Measurements from ENCODE around the gene ADAMTS12.

The ADAMTS12 gene

GRCh38 chr5:33563530-33563929 lies 328.3 kb downstream of the ADAMTS12 start:
- no peak for TF ChIP-seq CTCF (IDR thresholded peaks at IDR 0.05; ENCODE audit: poor library complexity, severe bottlenecking)
- Histone ChIP-seq H3K27ac (ENCODE audit: poor library complexity, severe bottlenecking) (no peak overlapping the region), H3K9me3 (ENCODE audit: severe bottlenecking) (peaks cover 2% of the 10 kb centered on the region), H3K4me1 (ENCODE audit: insufficient read depth, poor library complexity, severe bottlenecking) (no peaks in the 10 kb centered on the region), H3K4me3 (ENCODE audit: severe bottlenecking) (no peak overlapping the region), H3K27me3 (ENCODE audit: insufficient read depth, poor library complexity, severe bottlenecking) (no peaks in the 10 kb centered on the region), H3K36me3 (ENCODE audit: low read depth) (no peaks in the 10 kb centered on the region)
- DNase-seq (ENCODE audit: low spot score) (no peak), ATAC-seq (ENCODE audit: low read depth) (no peak)

GRCh38 chr5:33558489-33558888 lies 333.3 kb downstream of the ADAMTS12 start:
- DNase-seq (ENCODE audit: low spot score) (no peak), ATAC-seq (ENCODE audit: low read depth) (no peak)
- Histone ChIP-seq H3K4me3 (ENCODE audit: severe bottlenecking) (no peak overlapping the region), H3K27ac (ENCODE audit: poor library complexity, severe bottlenecking) (no peak overlapping the region), H3K9me3 (ENCODE audit: severe bottlenecking) (peaks cover 2% of the 10 kb centered on the region), H3K27me3 (ENCODE audit: insufficient read depth, poor library complexity, severe bottlenecking) (no peaks in the 10 kb centered on the region), H3K4me1 (ENCODE audit: insufficient read depth, poor library complexity, severe bottlenecking) (no peaks in the 10 kb centered on the region), H3K36me3 (ENCODE audit: low read depth) (no peaks in the 10 kb centered on the region)
- no peak for TF ChIP-seq CTCF (IDR thresholded peaks at IDR 0.05; ENCODE audit: poor library complexity, severe bottlenecking)

GRCh38 chr5:33557605-33558004 lies 334.2 kb downstream of the ADAMTS12 start:
- no peak for DNase-seq (ENCODE audit: low spot score)
- TF ChIP-seq CTCF (IDR thresholded peaks at IDR 0.05; ENCODE audit: poor library complexity, severe bottlenecking), result no peak
- H3K9me3 ChIP-seq (ENCODE audit: severe bottlenecking), result no peaks in the 10 kb centered on the region
- H3K4me3 ChIP-seq (ENCODE audit: severe bottlenecking), result no peak overlapping the region
- no peaks in the 10 kb centered on the region for H3K4me1 ChIP-seq (ENCODE audit: insufficient read depth, poor library complexity, severe bottlenecking)
- no peaks in the 10 kb centered on the region for H3K36me3 ChIP-seq (ENCODE audit: low read depth)
- no peak for ATAC-seq (ENCODE audit: low read depth)
- no peaks in the 10 kb centered on the region for H3K27me3 ChIP-seq (ENCODE audit: insufficient read depth, poor library complexity, severe bottlenecking)
- no peak overlapping the region for H3K27ac ChIP-seq (ENCODE audit: poor library complexity, severe bottlenecking)

- Histone ChIP-seq H3K36me3 (ENCODE audit: low read depth) (no peaks in the 10 kb centered on the region), H3K4me3 (ENCODE audit: severe bottlenecking) (no peak overlapping the region), H3K27ac (ENCODE audit: poor library complexity, severe bottlenecking) (no peak overlapping the region), H3K27me3 (ENCODE audit: insufficient read depth, poor library complexity, severe bottlenecking) (no peaks in the 10 kb centered on the region), H3K4me1 (ENCODE audit: insufficient read depth, poor library complexity, severe bottlenecking) (no peaks in the 10 kb centered on the region), H3K9me3 (ENCODE audit: severe bottlenecking) (no peaks in the 10 kb centered on the region)
- DNase-seq (ENCODE audit: low spot score), result no peak
- TF ChIP-seq CTCF (IDR thresholded peaks at IDR 0.05; ENCODE audit: poor library complexity, severe bottlenecking), result no peak
- peak; percentile 58; the same call in 1 of the 3 replicates for ATAC-seq (ENCODE audit: low read depth)
These were observed 335.2 kb downstream of the ADAMTS12 start for GRCh38 chr5:33556330-33557328.

Measured in RWPE2 (cell line).